OCI-LY7 (cell line): ENCODE data around the gene SLC48A1. TPM values are rescaled to one million over a fixed set of nuclear protein-coding genes. Genes with fewer than 3 reads are reported as not detected.
A peak's percentile ranks its signal among the peaks of the same experiment; 100 is the strongest.

Experiments used
- BruUV-seq: library from RNA; stranded (reverse); fragments of 400-500 nt; replicated peaks from 2 replicates; lab custom pipeline; 2021; lab: Mats Ljungman, UMichigan
- CTCF ChIA-PET: fragments of 300-600 bp; sonication (Branson Sonifier 250); formaldehyde crosslinking; loops from one replicate; lab custom pipeline; 2022; ENCODE audit warnings: antibody characterized with exemption; ENCODE audit not compliant: unreplicated experiment; lab: Charles Lee
- POLR2A ChIA-PET: fragments of 300-600 bp; sonication (Branson Sonifier 250); formaldehyde crosslinking; loops from one replicate; lab custom pipeline; 2022; ENCODE audit warnings: antibody characterized with exemption; lab: Charles Lee
- DNase-seq: peaks from one replicate; pipeline ENCODE4 v3.0.0-alpha.2; 2015; ENCODE audit warnings: low spot score
- H2AFZ ChIP-seq: fragments of 200-600 bp; sonication (generic), shearing (Covaris generic); 2 replicates; pipeline ENCODE4 v1.6.1; 2014; ENCODE audit warnings: mild to moderate bottlenecking, antibody characterized with exemption, low read length, moderate library complexity
- H3K27ac ChIP-seq: fragments of 200-600 bp; sonication (generic); 2 replicates; pipeline ENCODE4 v1.5.1; 2014; ENCODE audit warnings: mixed run types, low read depth, mild to moderate bottlenecking, moderate library complexity, low read length, inconsistent platforms; ENCODE audit not compliant: poor library complexity, severe bottlenecking
- H3K36me3 ChIP-seq: fragments of 200-600 bp; sonication (generic); 2 replicates; pipeline ENCODE4 v1.6.1; 2014; ENCODE audit warnings: mild to moderate bottlenecking, antibody characterized with exemption, low read length, moderate library complexity, mixed read lengths; ENCODE audit not compliant: insufficient read depth
- H3K4me1 ChIP-seq: fragments of 200-600 bp; sonication (generic); 2 replicates; pipeline ENCODE4 v1.5.1; 2014; ENCODE audit warnings: mild to moderate bottlenecking, low read length; ENCODE audit not compliant: insufficient read depth, poor library complexity, severe bottlenecking
- H3K4me2 ChIP-seq: fragments of 200-600 bp; sonication (generic); 2 replicates; pipeline ENCODE4 v1.6.1; 2014; ENCODE audit warnings: mild to moderate bottlenecking, low read length
- H3K4me3 ChIP-seq: fragments of 200-600 bp; sonication (generic); 2 replicates; pipeline ENCODE4 v1.5.1; 2014; ENCODE audit warnings: mild to moderate bottlenecking, low read depth, low read length; ENCODE audit not compliant: poor library complexity, severe bottlenecking
- H3K79me2 ChIP-seq: fragments of 200-600 bp; sonication (generic); 2 replicates; pipeline ENCODE4 v1.6.1; 2016; ENCODE audit warnings: low read depth, mild to moderate bottlenecking, low read length, moderate library complexity, mixed read lengths; ENCODE audit not compliant: insufficient read depth
- H3K9me2 ChIP-seq: fragments of 200-600 bp; sonication (generic); 2 replicates; pipeline ENCODE4 v1.6.1; 2016; ENCODE audit warnings: mild to moderate bottlenecking, low read length, mixed read lengths; ENCODE audit not compliant: insufficient read depth
- H3K9me3 ChIP-seq: fragments of 200-600 bp; sonication (generic); 2 replicates; pipeline ENCODE4 v1.6.1; 2014; ENCODE audit warnings: mild to moderate bottlenecking, mixed run types, low read length, mixed read lengths
- H4K20me1 ChIP-seq: fragments of 200-600 bp; sonication (generic); 2 replicates; pipeline ENCODE4 v1.6.1; 2014; ENCODE audit warnings: mild to moderate bottlenecking, antibody characterized with exemption, low read length, moderate library complexity, mixed read lengths; ENCODE audit not compliant: insufficient read depth
- EZH2phosphoT487 ChIP-seq: fragments of 200-600 bp; sonication (generic); IDR thresholded peaks from 2 replicates; pipeline ENCODE4 v1.6.1; 2018; ENCODE audit warnings: low read depth, borderline replicate concordance, mild to moderate bottlenecking, mixed run types, antibody characterized with exemption, low read length, moderate library complexity, mixed read lengths
- intact Hi-C: fragments of 100-400 bp; cut with micrococcal nuclease; formaldehyde crosslinking; loops from one replicate; pipeline ENCODE4 v1.10.0; 2022; ENCODE audit not compliant: unreplicated experiment
- total RNA-seq, 2 experiments: library from RNA; depleted of rRNA in 1 of 2; stranded (reverse); fragments of >200 nt in 1 of 2; shearing (Covaris generic) in 1 of 2; gene quantifications; 2 replicates each; pipeline ENCODE4 v1.2.3, GENCODE V29; 2014 to 2022
- TF ChIP-seq, protein P1 (sequence below): fragments of 200-600 bp; sonication (generic); conservative IDR thresholded peaks from 2 replicates; pipeline ENCODE4 v1.5.1; 2014; ENCODE audit warnings: mild to moderate bottlenecking, antibody characterized with exemption, low read length, moderate library complexity, mixed read lengths

Gene SLC48A1
- total RNA-seq, 2 experiments from 2014 or later: 9.6 to 12.0 TPM

DNA sequence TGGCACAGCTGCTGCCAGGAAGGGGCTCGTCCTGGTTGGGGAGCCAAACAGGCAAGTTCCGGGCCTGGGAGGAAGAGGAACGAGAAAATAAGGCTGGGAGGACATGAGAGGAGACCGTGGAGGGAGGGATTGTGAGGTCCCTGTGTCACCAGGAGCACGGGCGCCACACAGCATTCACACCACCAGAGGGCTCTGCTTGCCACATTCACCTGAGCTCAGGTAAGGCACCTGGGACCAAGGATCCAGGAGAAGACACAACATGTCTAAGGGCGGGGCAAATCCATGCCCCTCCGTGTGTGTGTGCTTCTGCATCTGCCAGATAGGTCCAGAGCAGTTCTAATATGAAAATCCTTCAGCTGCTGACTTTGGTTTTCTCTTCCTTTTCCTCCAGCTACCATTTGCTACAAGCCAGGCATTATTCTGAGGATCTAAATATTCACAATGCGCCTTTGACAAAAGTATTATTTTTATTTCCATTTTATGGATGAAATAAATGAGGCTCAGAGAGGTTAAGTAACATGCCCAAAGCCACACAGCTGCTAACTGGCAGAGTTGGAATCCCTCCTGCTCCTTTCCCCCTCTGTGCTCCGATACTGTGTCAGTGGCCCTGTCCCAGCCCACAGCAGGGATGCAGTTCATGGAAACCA, 28.9 kb upstream of the SLC48A1 start:
- DNase-seq: peak; percentile 56
- Histone ChIP-seq H3K4me3 (no peak overlapping the region), H3K27ac (no peak overlapping the region), H3K4me1 (peaks cover 47% of the 10 kb centered on the region), H4K20me1 (no peaks in the 10 kb centered on the region), H3K4me2 (no peak overlapping the region), H3K36me3 (no peaks in the 10 kb centered on the region), H2AFZ (no peak overlapping the region), H3K9me3 (no peaks in the 10 kb centered on the region), H3K79me2 (no peaks in the 10 kb centered on the region), H3K9me2 (no peaks in the 10 kb centered on the region)
- no peak for TF ChIP-seq EZH2phosphoT487
- TF ChIP-seq, protein P1, sequence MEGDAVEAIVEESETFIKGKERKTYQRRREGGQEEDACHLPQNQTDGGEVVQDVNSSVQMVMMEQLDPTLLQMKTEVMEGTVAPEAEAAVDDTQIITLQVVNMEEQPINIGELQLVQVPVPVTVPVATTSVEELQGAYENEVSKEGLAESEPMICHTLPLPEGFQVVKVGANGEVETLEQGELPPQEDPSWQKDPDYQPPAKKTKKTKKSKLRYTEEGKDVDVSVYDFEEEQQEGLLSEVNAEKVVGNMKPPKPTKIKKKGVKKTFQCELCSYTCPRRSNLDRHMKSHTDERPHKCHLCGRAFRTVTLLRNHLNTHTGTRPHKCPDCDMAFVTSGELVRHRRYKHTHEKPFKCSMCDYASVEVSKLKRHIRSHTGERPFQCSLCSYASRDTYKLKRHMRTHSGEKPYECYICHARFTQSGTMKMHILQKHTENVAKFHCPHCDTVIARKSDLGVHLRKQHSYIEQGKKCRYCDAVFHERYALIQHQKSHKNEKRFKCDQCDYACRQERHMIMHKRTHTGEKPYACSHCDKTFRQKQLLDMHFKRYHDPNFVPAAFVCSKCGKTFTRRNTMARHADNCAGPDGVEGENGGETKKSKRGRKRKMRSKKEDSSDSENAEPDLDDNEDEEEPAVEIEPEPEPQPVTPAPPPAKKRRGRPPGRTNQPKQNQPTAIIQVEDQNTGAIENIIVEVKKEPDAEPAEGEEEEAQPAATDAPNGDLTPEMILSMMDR: peak; percentile 79
- BruUV-seq: no TSS peak
- ChIA-PET POLR2A (interaction anchor here (1.0 to 5.4 kb wide), 3 partner anchors 13 to 28 kb away, joined by 3 to 44 read pairs (median 4); partner anchors contain the start of genes RAPGEF3 and SLC48A1), CTCF (interaction anchor here (0.6 to 5.8 kb wide), 7 partner anchors 18 to 94 kb away, joined by 3 to 74 read pairs (median 4); no protein-coding TSS in a partner anchor)
- intact Hi-C loops: no loop called here

GRCh38 chr12:47744778-47745436, 28.1 kb upstream of the SLC48A1 start:
- no peak for DNase-seq
- no TSS peak for BruUV-seq
- H3K79me2 ChIP-seq: no peaks in the 10 kb centered on the region
- peaks cover 43% of the 10 kb centered on the region for H3K4me1 ChIP-seq
- no peak overlapping the region for H3K27ac ChIP-seq
- no peaks in the 10 kb centered on the region for H3K9me2 ChIP-seq
- TF ChIP-seq, protein P1: no peak
- no peak for TF ChIP-seq EZH2phosphoT487
- no peak overlapping the region for H3K4me3 ChIP-seq
- H4K20me1 ChIP-seq: no peaks in the 10 kb centered on the region
- H3K36me3 ChIP-seq: no peaks in the 10 kb centered on the region
- intact Hi-C loops: no loop called here
- ChIA-PET CTCF (interaction anchor here (1.1 to 5.8 kb wide), 5 partner anchors 18 to 93 kb away, joined by 3 to 74 read pairs (median 4); no protein-coding TSS in a partner anchor), POLR2A (interaction anchor here (0.9 to 1.9 kb wide), 2 partner anchors 13 to 28 kb away, joined by 4 read pairs; partner anchors contain the start of gene SLC48A1)
- no peak overlapping the region for H3K4me2 ChIP-seq
- H3K9me3 ChIP-seq: no peaks in the 10 kb centered on the region
- no peak overlapping the region for H2AFZ ChIP-seq
